ENCODE measurements around the gene MYO1C.

GRCh38 chr17:1522626-1523025 lies 30.1 kb upstream of the MYO1C start:
- TF ChIP-seq POLR2A (IDR thresholded peaks at IDR 0.05; ENCODE audit: borderline replicate concordance, extremely low read depth, insufficient read depth, insufficient read length) = no peak
- no peak for TF ChIP-seq EZH2phosphoT487 (IDR thresholded peaks at IDR 0.05; ENCODE audit: borderline replicate concordance)
- TF ChIP-seq, protein P1, sequence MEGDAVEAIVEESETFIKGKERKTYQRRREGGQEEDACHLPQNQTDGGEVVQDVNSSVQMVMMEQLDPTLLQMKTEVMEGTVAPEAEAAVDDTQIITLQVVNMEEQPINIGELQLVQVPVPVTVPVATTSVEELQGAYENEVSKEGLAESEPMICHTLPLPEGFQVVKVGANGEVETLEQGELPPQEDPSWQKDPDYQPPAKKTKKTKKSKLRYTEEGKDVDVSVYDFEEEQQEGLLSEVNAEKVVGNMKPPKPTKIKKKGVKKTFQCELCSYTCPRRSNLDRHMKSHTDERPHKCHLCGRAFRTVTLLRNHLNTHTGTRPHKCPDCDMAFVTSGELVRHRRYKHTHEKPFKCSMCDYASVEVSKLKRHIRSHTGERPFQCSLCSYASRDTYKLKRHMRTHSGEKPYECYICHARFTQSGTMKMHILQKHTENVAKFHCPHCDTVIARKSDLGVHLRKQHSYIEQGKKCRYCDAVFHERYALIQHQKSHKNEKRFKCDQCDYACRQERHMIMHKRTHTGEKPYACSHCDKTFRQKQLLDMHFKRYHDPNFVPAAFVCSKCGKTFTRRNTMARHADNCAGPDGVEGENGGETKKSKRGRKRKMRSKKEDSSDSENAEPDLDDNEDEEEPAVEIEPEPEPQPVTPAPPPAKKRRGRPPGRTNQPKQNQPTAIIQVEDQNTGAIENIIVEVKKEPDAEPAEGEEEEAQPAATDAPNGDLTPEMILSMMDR (IDR thresholded peaks at IDR 0.05 in 2 of 3, conservative IDR thresholded peaks at IDR 0.05 in 1 of 3; ENCODE audit: borderline replicate concordance in 1 of 3, insufficient read depth in 1 of 3, low read depth in 2 of 3, low read length in 2 of 3) = no peak
- TF ChIP-seq TCF7L2 (IDR thresholded peaks at IDR 0.05; ENCODE audit: borderline replicate concordance, extremely low read depth, insufficient read depth, insufficient read length) = no peak
- TF ChIP-seq RAD21 (IDR thresholded peaks at IDR 0.05; ENCODE audit: low read depth) = no peak
- no peak for TF ChIP-seq ELF1 (IDR thresholded peaks at IDR 0.05; ENCODE audit: borderline replicate concordance, low read depth)

Data from HCT116 (cell line).